ENCODE measurements around the gene ARHGEF9.
A peak's percentile ranks its signal among the peaks of the same experiment; 100 is the strongest.

DNA sequence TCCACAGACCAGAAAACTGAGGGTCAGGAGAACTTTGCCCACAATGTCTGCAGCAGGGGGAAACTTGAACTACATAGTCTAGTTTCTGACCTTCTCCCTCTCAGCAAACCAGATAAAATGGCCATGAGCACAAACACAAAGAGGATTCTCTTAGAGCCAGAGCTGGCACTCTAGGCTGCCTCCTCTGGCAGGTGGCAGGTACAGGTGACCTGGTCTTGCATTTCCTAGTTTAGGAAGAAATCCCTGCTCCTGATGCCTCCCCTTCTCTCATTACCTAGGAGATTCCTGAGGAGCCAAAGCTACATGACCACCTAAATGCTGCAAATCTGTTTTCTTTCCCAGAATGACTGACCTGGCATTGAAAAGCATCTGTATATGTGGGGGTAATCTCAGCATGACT lies 45.1 kb downstream of the ARHGEF9 start:
- no peak for TF ChIP-seq BACH1 (IDR thresholded peaks at IDR 0.05; ENCODE audit: low read length)
- TF ChIP-seq POLR2A (IDR thresholded peaks at IDR 0.05; ENCODE audit: control extremely low read depth in 1 of 2, low read depth in 2 of 2, low read length in 2 of 2): no peak
- TF ChIP-seq, protein P1, sequence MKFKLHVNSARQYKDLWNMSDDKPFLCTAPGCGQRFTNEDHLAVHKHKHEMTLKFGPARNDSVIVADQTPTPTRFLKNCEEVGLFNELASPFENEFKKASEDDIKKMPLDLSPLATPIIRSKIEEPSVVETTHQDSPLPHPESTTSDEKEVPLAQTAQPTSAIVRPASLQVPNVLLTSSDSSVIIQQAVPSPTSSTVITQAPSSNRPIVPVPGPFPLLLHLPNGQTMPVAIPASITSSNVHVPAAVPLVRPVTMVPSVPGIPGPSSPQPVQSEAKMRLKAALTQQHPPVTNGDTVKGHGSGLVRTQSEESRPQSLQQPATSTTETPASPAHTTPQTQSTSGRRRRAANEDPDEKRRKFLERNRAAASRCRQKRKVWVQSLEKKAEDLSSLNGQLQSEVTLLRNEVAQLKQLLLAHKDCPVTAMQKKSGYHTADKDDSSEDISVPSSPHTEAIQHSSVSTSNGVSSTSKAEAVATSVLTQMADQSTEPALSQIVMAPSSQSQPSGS (IDR thresholded peaks at IDR 0.05; ENCODE audit: low read length): no peak
- TF ChIP-seq, protein P2, sequence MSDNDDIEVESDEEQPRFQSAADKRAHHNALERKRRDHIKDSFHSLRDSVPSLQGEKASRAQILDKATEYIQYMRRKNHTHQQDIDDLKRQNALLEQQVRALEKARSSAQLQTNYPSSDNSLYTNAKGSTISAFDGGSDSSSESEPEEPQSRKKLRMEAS (IDR thresholded peaks at IDR 0.05): no peak
- no peak for TF ChIP-seq FOSL1 (IDR thresholded peaks at IDR 0.05; ENCODE audit: insufficient read depth, low read depth, low read length)
- TF ChIP-seq SUZ12 (IDR thresholded peaks at IDR 0.05; ENCODE audit: low read length): no peak
- TF ChIP-seq CREB1 (IDR thresholded peaks at IDR 0.05): no peak
- TF ChIP-seq EZH2 (IDR thresholded peaks at IDR 0.05; ENCODE audit: low read depth, low read length, severe bottlenecking): no peak
- TF ChIP-seq CHD1 (IDR thresholded peaks at IDR 0.05; ENCODE audit: low read depth, low read length): no peak
- TF ChIP-seq EGR1 (IDR thresholded peaks at IDR 0.05; ENCODE audit: borderline replicate concordance, low read depth, low read length): no peak
- TF ChIP-seq, protein P3, sequence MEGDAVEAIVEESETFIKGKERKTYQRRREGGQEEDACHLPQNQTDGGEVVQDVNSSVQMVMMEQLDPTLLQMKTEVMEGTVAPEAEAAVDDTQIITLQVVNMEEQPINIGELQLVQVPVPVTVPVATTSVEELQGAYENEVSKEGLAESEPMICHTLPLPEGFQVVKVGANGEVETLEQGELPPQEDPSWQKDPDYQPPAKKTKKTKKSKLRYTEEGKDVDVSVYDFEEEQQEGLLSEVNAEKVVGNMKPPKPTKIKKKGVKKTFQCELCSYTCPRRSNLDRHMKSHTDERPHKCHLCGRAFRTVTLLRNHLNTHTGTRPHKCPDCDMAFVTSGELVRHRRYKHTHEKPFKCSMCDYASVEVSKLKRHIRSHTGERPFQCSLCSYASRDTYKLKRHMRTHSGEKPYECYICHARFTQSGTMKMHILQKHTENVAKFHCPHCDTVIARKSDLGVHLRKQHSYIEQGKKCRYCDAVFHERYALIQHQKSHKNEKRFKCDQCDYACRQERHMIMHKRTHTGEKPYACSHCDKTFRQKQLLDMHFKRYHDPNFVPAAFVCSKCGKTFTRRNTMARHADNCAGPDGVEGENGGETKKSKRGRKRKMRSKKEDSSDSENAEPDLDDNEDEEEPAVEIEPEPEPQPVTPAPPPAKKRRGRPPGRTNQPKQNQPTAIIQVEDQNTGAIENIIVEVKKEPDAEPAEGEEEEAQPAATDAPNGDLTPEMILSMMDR (IDR thresholded peaks at IDR 0.05; ENCODE audit: control extremely low read depth in 1 of 3, insufficient read depth in 1 of 3, low read depth in 1 of 3, low read length in 3 of 3): peak in 2 of 3 experiments; percentile 40 to 49; a peak in 2 of 4 replicates
- TF ChIP-seq CEBPB (IDR thresholded peaks at IDR 0.05; ENCODE audit: low read depth, low read length): no peak
